H1 (cell line): ENCODE measurements around the gene COL4A1. TPM values are rescaled to one million over a fixed set of nuclear protein-coding genes. Genes with fewer than 3 reads are reported as not detected.

Experiments used
- CTCF ChIA-PET: fragments of 300-600 bp; sonication (Branson Sonifier 250); formaldehyde crosslinking; loops from one replicate; lab custom pipeline; 2021; ENCODE audit not compliant: partially characterized antibody; lab: Charles Lee
- POLR2A ChIA-PET: fragments of 300-600 bp; sonication (Branson Sonifier 250); formaldehyde crosslinking; loops from one replicate; lab custom pipeline; 2021; ENCODE audit warnings: inconsistent platforms; ENCODE audit not compliant: partially characterized antibody; lab: Charles Lee
- DNase-seq, 2 experiments: peaks; one replicate each; pipeline versions ENCODE4 v3.0.0 to v3.0.0-alpha.2; 2010 to 2022; ENCODE audit warnings: low spot score in 2 of 2, low read depth in 1 of 2, mixed read lengths in 1 of 2
- FAIRE-seq: peaks from 2 replicates; lab custom pipeline; 2011; peaks lifted over from hg19 to GRCh38; lab: Jason Lieb, UNC
- H2AFZ ChIP-seq: 2 replicates; pipeline ENCODE4 v1.8.1; 2012; ENCODE audit warnings: low read length, inconsistent platforms
- H2AK5ac ChIP-seq: 2 replicates; pipeline ENCODE4 v1.6.1; 2013; ENCODE audit warnings: low read depth, low read length
- H2BK120ac ChIP-seq: replicated peaks from 2 replicates; pipeline ENCODE3; 2013; ENCODE audit warnings: low read depth, low read length, inconsistent platforms
- H2BK12ac ChIP-seq: 2 replicates; pipeline ENCODE4 v1.6.1; 2013; ENCODE audit warnings: low read depth, low read length
- H2BK15ac ChIP-seq: 2 replicates; pipeline ENCODE4 v1.6.1; 2013; ENCODE audit warnings: low read length
- H2BK20ac ChIP-seq: 2 replicates; pipeline ENCODE4 v1.6.1; 2013; ENCODE audit warnings: low read length
- H2BK5ac ChIP-seq: 2 replicates; pipeline ENCODE4 v1.6.1; 2013; ENCODE audit warnings: low read depth, low read length
- H3K14ac ChIP-seq: 2 replicates; pipeline ENCODE4 v1.6.1; 2013; ENCODE audit warnings: inconsistent platforms; ENCODE audit not compliant: insufficient read length
- H3K18ac ChIP-seq: 2 replicates; pipeline ENCODE4 v1.6.1; 2013; ENCODE audit warnings: low read length; ENCODE audit errors: extremely low read depth
- H3K23ac ChIP-seq: 2 replicates; pipeline ENCODE4 v1.6.1; 2013; ENCODE audit warnings: inconsistent platforms; ENCODE audit not compliant: insufficient read length
- H3K23me2 ChIP-seq: 2 replicates; pipeline ENCODE4 v1.6.1; 2013; ENCODE audit warnings: low read depth, low read length
- H3K27ac ChIP-seq: 2 replicates; pipeline ENCODE4 v1.6.1; 2011; ENCODE audit warnings: low read depth, low read length, inconsistent platforms
- H3K27me3 ChIP-seq, 4 experiments: replicated peaks in 1 of 4; 1 replicate in 1 of 4; 2 replicates in 3 of 4; pipeline versions ENCODE4 v1.6.1 to v1.8.1; 2011 to 2013; ENCODE audit warnings: low read length in 3 of 4, mild to moderate bottlenecking in 3 of 4, inconsistent platforms in 2 of 4, mixed read lengths in 2 of 4, moderate library complexity in 1 of 4; ENCODE audit not compliant: control insufficient read depth in 3 of 4, insufficient read depth in 3 of 4; ENCODE audit errors: extremely low read depth in 1 of 4
- H3K36me3 ChIP-seq, 4 experiments: 2 replicates each; pipeline versions ENCODE4 v1.6.1 to v1.8.1; 2011 to 2013; ENCODE audit warnings: mild to moderate bottlenecking in 4 of 4, low read length in 3 of 4, moderate library complexity in 2 of 4, control low read depth in 1 of 4, inconsistent platforms in 1 of 4; ENCODE audit not compliant: insufficient read depth in 4 of 4, control insufficient read depth in 2 of 4
- H3K4ac ChIP-seq: replicated peaks from 2 replicates; pipeline ENCODE3; 2013; ENCODE audit warnings: low read length, low read depth, mixed read lengths, inconsistent platforms; ENCODE audit not compliant: insufficient read length
- H3K4me1 ChIP-seq, 4 experiments: replicated peaks in 1 of 4; 1 replicate in 1 of 4; 2 replicates in 3 of 4; pipeline versions ENCODE4 v1.6.1 to v1.8.1; 2011 to 2013; ENCODE audit warnings: low read length in 3 of 4, inconsistent platforms in 2 of 4, mixed read lengths in 1 of 4; ENCODE audit not compliant: insufficient read depth in 4 of 4, control insufficient read depth in 3 of 4
- H3K4me2 ChIP-seq, 2 experiments: 2 replicates each; pipeline versions ENCODE4 v1.6.1 to v1.8.1; 2011 to 2013; ENCODE audit warnings: low read depth in 2 of 2, low read length in 2 of 2, control low read depth in 1 of 2, inconsistent platforms in 1 of 2, mild to moderate bottlenecking in 1 of 2; ENCODE audit not compliant: insufficient read depth in 1 of 2
- H3K4me3 ChIP-seq, 4 experiments: fragments of 200-600, 300-600 bp in 1 of 4; sonication (generic), shearing (Covaris generic), sonication (Bioruptor Twin) in 1 of 4; 2 replicates each; pipeline versions ENCODE4 v1.5.1 to v1.8.1; 2011 to 2016; ENCODE audit warnings: low read length in 4 of 4, low read depth in 3 of 4, control low read depth in 2 of 4, inconsistent platforms in 2 of 4, mild to moderate bottlenecking in 2 of 4, mixed read lengths in 1 of 4, moderate library complexity in 1 of 4; ENCODE audit not compliant: insufficient read depth in 2 of 4; ENCODE audit errors: extremely low read depth in 1 of 4
- H3K56ac ChIP-seq: replicated peaks from 2 replicates; pipeline ENCODE3; 2013; ENCODE audit warnings: low read depth, mild to moderate bottlenecking, mixed read lengths, low read length, inconsistent platforms; ENCODE audit not compliant: insufficient read length
- H3K79me1 ChIP-seq: 2 replicates; pipeline ENCODE4 v1.6.1; 2013; ENCODE audit warnings: low read depth, low read length, control low read depth
- H3K79me2 ChIP-seq, 2 experiments: 2 replicates each; pipeline versions ENCODE4 v1.6.1 to v1.8.1; 2012 to 2013; ENCODE audit warnings: low read length in 2 of 2, mild to moderate bottlenecking in 2 of 2, inconsistent platforms in 1 of 2; ENCODE audit not compliant: insufficient read depth in 2 of 2, control insufficient read depth in 1 of 2
- H3K9ac ChIP-seq, 4 experiments: replicated peaks in 1 of 4; 1 replicate in 1 of 4; 2 replicates in 3 of 4; pipeline versions ENCODE4 v1.6.1 to v1.8.1; 2011 to 2013; ENCODE audit warnings: low read depth in 3 of 4, low read length in 3 of 4, control low read depth in 2 of 4, mild to moderate bottlenecking in 2 of 4, moderate library complexity in 2 of 4, inconsistent platforms in 1 of 4; ENCODE audit errors: extremely low read depth in 1 of 4
- H3K9me3 ChIP-seq, 2 experiments: 2 replicates each; pipeline versions ENCODE4 v1.6.1 to v1.8.1; 2012 to 2013; ENCODE audit warnings: mild to moderate bottlenecking in 2 of 2, moderate library complexity in 2 of 2, control low read depth in 1 of 2, inconsistent platforms in 1 of 2, low read depth in 1 of 2, low read length in 1 of 2, mixed read lengths in 1 of 2; ENCODE audit not compliant: insufficient read depth in 2 of 2
- H4K20me1 ChIP-seq, 2 experiments: replicated peaks in 1 of 2; 2 replicates each; pipeline versions ENCODE3 to v1.8.1; 2011 to 2013; ENCODE audit warnings: inconsistent platforms in 2 of 2, low read length in 2 of 2, mild to moderate bottlenecking in 1 of 2; ENCODE audit not compliant: insufficient read depth in 2 of 2, control insufficient read depth in 1 of 2
- H4K5ac ChIP-seq: 2 replicates; pipeline ENCODE4 v1.6.1; 2013; ENCODE audit warnings: low read length, low read depth, mixed read lengths, inconsistent platforms; ENCODE audit not compliant: insufficient read length
- H4K8ac ChIP-seq: 2 replicates; pipeline ENCODE4 v1.8.0; 2013; ENCODE audit warnings: mild to moderate bottlenecking, moderate library complexity, low read length, inconsistent platforms; ENCODE audit not compliant: insufficient read depth; ENCODE audit errors: extremely low read depth
- H4K91ac ChIP-seq: replicated peaks from 2 replicates; pipeline ENCODE3; 2013; ENCODE audit warnings: low read length, mixed read lengths, inconsistent platforms; ENCODE audit not compliant: insufficient read length
- ASH2L ChIP-seq: fragments of 200-600, 300-600 bp; sonication (generic); IDR thresholded peaks from one replicate; pipeline ENCODE4 v1.7.1; 2017; ENCODE audit warnings: low read length
- CTCF ChIP-seq, 3 experiments: IDR thresholded peaks; 1 replicate in 2 of 3; 2 replicates in 1 of 3; pipeline versions ENCODE4 v1.5.1 to v1.6.1; 2011; ENCODE audit warnings: low read length in 3 of 3, mild to moderate bottlenecking in 3 of 3, inconsistent platforms in 2 of 3, low read depth in 1 of 3, moderate library complexity in 1 of 3; ENCODE audit not compliant: insufficient read depth in 1 of 3; ENCODE audit errors: control extremely low read depth in 1 of 3
- EP300 ChIP-seq, 2 experiments: IDR thresholded peaks; 1 replicate in 1 of 2; 2 replicates in 1 of 2; pipeline ENCODE4 v1.6.1; 2011 to 2012; ENCODE audit warnings: low read depth in 2 of 2, low read length in 2 of 2, mild to moderate bottlenecking in 2 of 2, borderline replicate concordance in 1 of 2, inconsistent platforms in 1 of 2, moderate library complexity in 1 of 2
- GTF2F1 ChIP-seq: IDR thresholded peaks from 2 replicates; pipeline ENCODE4 v1.6.1; 2012; ENCODE audit warnings: low read depth, low read length, improper control_type of control experiment, borderline replicate concordance
- JUN ChIP-seq: IDR thresholded peaks from 2 replicates; pipeline ENCODE4 v1.6.1; 2011; ENCODE audit warnings: low read depth, mild to moderate bottlenecking, improper control_type of control experiment, low read length
- KDM4A ChIP-seq: IDR thresholded peaks from one replicate; pipeline ENCODE4 v1.7.1; 2012; ENCODE audit warnings: low read depth, mild to moderate bottlenecking, moderate library complexity, low read length, inconsistent platforms; ENCODE audit not compliant: severe bottlenecking
- NRF1 ChIP-seq: IDR thresholded peaks from 2 replicates; pipeline ENCODE4 v1.6.1; 2011; ENCODE audit warnings: mild to moderate bottlenecking, low read depth, low read length, improper control_type of control experiment
- SP2 ChIP-seq: IDR thresholded peaks from 2 replicates; pipeline ENCODE4 v1.6.1; 2012; ENCODE audit warnings: mild to moderate bottlenecking, low read length, inconsistent platforms
- ZNF274 ChIP-seq: IDR thresholded peaks from 2 replicates; pipeline ENCODE4 v1.7.0; 2012; ENCODE audit warnings: low read length, borderline replicate concordance; ENCODE audit errors: extremely low read depth
- WGBS, 2 experiments: shearing (Covaris generic) in 1 of 2; methylation state at CpG; one replicate each; pipeline versions ENCODE4 v1.1.6 to v1.1.7; 2013 to 2015; ENCODE audit warnings: low lambda C conversion rate in 2 of 2, mixed read lengths in 2 of 2, inconsistent platforms in 1 of 2, low coverage in 1 of 2, missing lambda C conversion rate in 1 of 2; ENCODE audit not compliant: insufficient replicate concordance in 2 of 2, insufficient coverage in 1 of 2, insufficient read length in 1 of 2; ENCODE audit errors: extremely low coverage in 1 of 2, missing lambda C conversion rate in 1 of 2; 5-methylcytosine and 5-hydroxymethylcytosine counted together
- polyA plus RNA-seq, 7 experiments: library from polyadenylated mRNA; depleted of rRNA in 3 of 7; stranded (reverse) in 5 of 7; unstranded in 2 of 7; fragments of >200 nt in 5 of 7; fragments of 200-250 nt in 2 of 7; gene quantifications; 1 replicate in 5 of 7; 2 replicates in 1 of 7; 4 replicates in 1 of 7; pipeline versions ENCODE4 v1.2.1 to v1.2.3, GENCODE V29; 2011 to 2013; ENCODE audit warnings: missing spikeins in 2 of 7, mixed read lengths in 2 of 7
- total RNA-seq: library from RNA; stranded (reverse); fragmentation: NEBNext Ultra II Directional; extraction: Animal tissue kit (Norgen Biotek cat#: 25700); gene quantifications from 2 replicates; pipeline ENCODE4 v1.2.1, GENCODE V29; 2021

The COL4A1 gene
- total and polyA plus RNA-seq, 2 of the 8 experiments (the other 6 are each of a cell fraction or from before 2014, with no cell fraction given): 30.7 to 82.0 TPM

- H4K91ac ChIP-seq: no peak overlapping the region
- H3K9ac ChIP-seq: no peak overlapping the region
- H4K8ac ChIP-seq: no peak overlapping the region
- CTCF ChIA-PET: interaction anchor here (3.6 kb wide), 1 partner anchor 13 kb away, joined by 29 read pairs; no protein-coding TSS in a partner anchor
- H4K5ac ChIP-seq: no peak overlapping the region
- no peaks in the 10 kb centered on the region for H3K79me2 ChIP-seq
- H2BK12ac ChIP-seq: no peak overlapping the region
- no peak overlapping the region for H2BK20ac ChIP-seq
- no peak overlapping the region for H3K56ac ChIP-seq
- no peak overlapping the region for H2BK120ac ChIP-seq
- no peaks in the 10 kb centered on the region for H3K36me3 ChIP-seq
- no peaks in the 10 kb centered on the region for H3K27me3 ChIP-seq
- no peak overlapping the region for H2AFZ ChIP-seq
- no peak overlapping the region for H3K4ac ChIP-seq
- no peak overlapping the region for H3K4me2 ChIP-seq
- H3K9me3 ChIP-seq: no peaks in the 10 kb centered on the region
- no peak overlapping the region for H2BK5ac ChIP-seq
- H3K27ac ChIP-seq: no peak overlapping the region
- no peak for DNase-seq
- no peak overlapping the region for H3K18ac ChIP-seq
- H3K23ac ChIP-seq: no peak overlapping the region
- H2AK5ac ChIP-seq: no peak overlapping the region
- POLR2A ChIA-PET: interaction anchor here (0.7 kb wide), 1 partner anchor 16 kb away, joined by 3 read pairs; no protein-coding TSS in a partner anchor
- H3K14ac ChIP-seq: no peak overlapping the region
- no peak overlapping the region for H3K4me3 ChIP-seq
- WGBS, 2 experiments: 80% methylated on average over 16 of the region's 16 CpGs; no CpG with 5 or more reads in 1 of the 2 experiments
- H3K23me2 ChIP-seq: peaks cover 3% of the 10 kb centered on the region; the same call in 1 of the 2 replicates
- FAIRE-seq: no peak
- peaks cover 0 to 4% (median 0%) of the 10 kb centered on the region in 4 experiments; a peak in 3 of 7 replicates for H3K4me1 ChIP-seq
- peaks cover 6% of the 10 kb centered on the region for H3K79me1 ChIP-seq
- H2BK15ac ChIP-seq: no peak overlapping the region
- H4K20me1 ChIP-seq: peaks cover 2 to 4% of the 10 kb centered on the region in 2 experiments
- no peak for TF ChIP-seq SP2
- no peak for TF ChIP-seq EP300 (IDR thresholded peaks at IDR 0.05; ENCODE audit: borderline replicate concordance in 1 of 2, low read depth in 2 of 2, low read length in 2 of 2)
- TF ChIP-seq CTCF (IDR thresholded peaks at IDR 0.05; ENCODE audit: control extremely low read depth in 1 of 3, insufficient read depth in 1 of 3, low read depth in 1 of 3, low read length in 3 of 3): no peak
- no peak for TF ChIP-seq ZNF274
- TF ChIP-seq KDM4A: no peak
- TF ChIP-seq ASH2L: no peak
- TF ChIP-seq NRF1: no peak
- no peak for TF ChIP-seq JUN
- no peak for TF ChIP-seq GTF2F1
These were observed 75.5 kb downstream of the COL4A1 start for GRCh38 chr13:110231348-110232047.
